Measurements from ENCODE around the gene ADNP2.

DNA sequence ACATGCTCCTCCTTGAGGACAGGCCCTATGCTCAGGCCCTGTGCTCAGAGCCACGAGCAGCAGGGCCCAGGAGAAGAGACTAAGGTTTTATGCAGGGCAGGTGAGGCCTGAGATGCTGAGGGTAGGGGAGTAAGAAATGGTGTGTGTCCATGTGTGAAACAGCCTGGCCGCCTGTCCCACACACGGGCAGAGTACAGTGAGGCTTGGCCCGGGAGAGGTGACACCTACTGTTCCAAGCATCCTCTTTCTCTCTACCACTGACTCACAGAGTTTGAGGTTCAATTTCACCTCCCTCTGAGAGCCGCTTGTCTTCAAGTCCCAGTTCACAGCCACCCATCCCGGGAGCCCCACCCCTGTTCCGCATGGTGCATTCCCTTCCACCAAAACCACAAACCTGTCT, 54.1 kb downstream of the ADNP2 start:
- TF ChIP-seq, protein P1, sequence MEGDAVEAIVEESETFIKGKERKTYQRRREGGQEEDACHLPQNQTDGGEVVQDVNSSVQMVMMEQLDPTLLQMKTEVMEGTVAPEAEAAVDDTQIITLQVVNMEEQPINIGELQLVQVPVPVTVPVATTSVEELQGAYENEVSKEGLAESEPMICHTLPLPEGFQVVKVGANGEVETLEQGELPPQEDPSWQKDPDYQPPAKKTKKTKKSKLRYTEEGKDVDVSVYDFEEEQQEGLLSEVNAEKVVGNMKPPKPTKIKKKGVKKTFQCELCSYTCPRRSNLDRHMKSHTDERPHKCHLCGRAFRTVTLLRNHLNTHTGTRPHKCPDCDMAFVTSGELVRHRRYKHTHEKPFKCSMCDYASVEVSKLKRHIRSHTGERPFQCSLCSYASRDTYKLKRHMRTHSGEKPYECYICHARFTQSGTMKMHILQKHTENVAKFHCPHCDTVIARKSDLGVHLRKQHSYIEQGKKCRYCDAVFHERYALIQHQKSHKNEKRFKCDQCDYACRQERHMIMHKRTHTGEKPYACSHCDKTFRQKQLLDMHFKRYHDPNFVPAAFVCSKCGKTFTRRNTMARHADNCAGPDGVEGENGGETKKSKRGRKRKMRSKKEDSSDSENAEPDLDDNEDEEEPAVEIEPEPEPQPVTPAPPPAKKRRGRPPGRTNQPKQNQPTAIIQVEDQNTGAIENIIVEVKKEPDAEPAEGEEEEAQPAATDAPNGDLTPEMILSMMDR (IDR thresholded peaks at IDR 0.05): no peak
- TF ChIP-seq POLR2A (IDR thresholded peaks at IDR 0.05): no peak
